Left lung (tissue), 10 donors: Measurements from ENCODE around the gene NINJ1. TPM values are rescaled to one million over a fixed set of nuclear protein-coding genes. Genes with fewer than 3 reads are reported as not detected.

Experiments used
- ATAC-seq: fragments of 200-7000 bp; cut with Tn5 transposase; one replicate; pipeline ENCODE4 v1.9.1; 2020; ENCODE audit warnings: moderate library complexity
- DNase-seq, 4 donors: peaks; one replicate each; pipeline ENCODE4 v3.0.0-alpha.2; 2013 to 2020
- H3K27ac ChIP-seq, 2 donors: fragments of 200-600 bp; sonication (generic) in 1 of 2; one replicate each; pipeline versions ENCODE4 v1.5.0 to v1.8.0; 2020 to 2021
- H3K27me3 ChIP-seq, 2 donors: fragments of 200-600 bp; sonication (generic) in 1 of 2; one replicate each; pipeline versions ENCODE4 v1.5.0 to v1.8.0; 2020 to 2021
- H3K36me3 ChIP-seq, 2 donors: fragments of 200-600 bp; sonication (generic) in 1 of 2; one replicate each; pipeline versions ENCODE4 v1.5.0 to v1.8.0; 2020 to 2021
- H3K4me1 ChIP-seq, 2 donors: fragments of 200-600 bp; one replicate each; pipeline ENCODE4 v1.8.0; 2021
- H3K4me3 ChIP-seq, 2 donors: fragments of 200-600 bp; sonication (generic) in 1 of 2; one replicate each; pipeline versions ENCODE4 v1.5.0 to v1.8.0; 2020 to 2021; ENCODE audit warnings: mild to moderate bottlenecking in 1 of 2
- H3K9me3 ChIP-seq, 2 donors: fragments of 200-600 bp; sonication (generic) in 1 of 2; one replicate each; pipeline versions ENCODE4 v1.5.0 to v1.8.0; 2020 to 2021
- intact Hi-C, 2 donors: fragments of 100-400 bp; cut with DNase I; formaldehyde crosslinking; loops; one replicate each; pipeline versions ENCODE4 v1.11.2 to v1.14.2; 2022
- polyA plus RNA-seq, 6 donors: library from polyadenylated mRNA; unstranded; fragments of 120-200 nt; gene quantifications; one replicate each; pipeline ENCODE4 v1.2.1, GENCODE V29; 2013; ENCODE audit not compliant: insufficient read length in 6 of 6
- total RNA-seq, 2 donors: library from RNA; stranded (reverse); fragmentation: NEBNext Ultra II Directional; extraction: Animal tissue kit (Norgen Biotek cat#: 25700); gene quantifications; one replicate each; pipeline ENCODE4 v1.2.1, GENCODE V29; 2021
- TF ChIP-seq, protein P1 (sequence below), 2 donors: fragments of 200-600 bp; sonication (generic) in 1 of 2; IDR thresholded peaks; one replicate each; pipeline versions ENCODE4 v1.5.0 to v1.8.0; 2021; ENCODE audit warnings: antibody characterized with exemption in 2 of 2
- donor health status: DM: no; HTN: yes; CAD: no.
- donor health status: DM: no; HTN: no; CAD: no.

Gene NINJ1
- total and polyA plus RNA-seq, 8 donors, result 29.8 to 83.5 (median 37.8) TPM

DNA sequence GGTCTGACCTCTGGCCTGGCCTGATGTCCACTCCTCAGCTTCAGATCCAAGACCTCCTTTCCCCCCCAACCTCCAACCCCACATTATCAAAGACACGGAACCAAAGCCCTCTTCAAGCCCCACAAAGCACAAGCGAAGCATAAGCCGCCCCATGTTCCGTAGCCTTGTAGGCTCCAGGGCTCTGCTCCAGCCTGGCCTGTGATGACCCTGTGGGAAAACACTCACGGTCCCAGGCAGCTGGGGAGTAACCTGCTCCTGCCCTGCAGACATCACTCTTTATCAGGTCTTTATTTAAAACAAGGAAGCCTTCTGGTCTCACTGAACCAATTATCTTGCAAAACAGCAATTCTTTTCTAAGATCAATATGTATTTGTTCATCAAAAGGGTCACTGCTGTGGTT, 34.5 kb upstream of the NINJ1 start:
- ATAC-seq (no peak), DNase-seq (no peak)
- intact Hi-C loops, result no loop called here
- Histone ChIP-seq H3K4me3 (no peak overlapping the region), H3K27ac (no peak overlapping the region), H3K36me3 (no peaks in the 10 kb centered on the region), H3K27me3 (no peaks in the 10 kb centered on the region), H3K4me1 (no peaks in the 10 kb centered on the region), H3K9me3 (no peaks in the 10 kb centered on the region)
- TF ChIP-seq, protein P1, sequence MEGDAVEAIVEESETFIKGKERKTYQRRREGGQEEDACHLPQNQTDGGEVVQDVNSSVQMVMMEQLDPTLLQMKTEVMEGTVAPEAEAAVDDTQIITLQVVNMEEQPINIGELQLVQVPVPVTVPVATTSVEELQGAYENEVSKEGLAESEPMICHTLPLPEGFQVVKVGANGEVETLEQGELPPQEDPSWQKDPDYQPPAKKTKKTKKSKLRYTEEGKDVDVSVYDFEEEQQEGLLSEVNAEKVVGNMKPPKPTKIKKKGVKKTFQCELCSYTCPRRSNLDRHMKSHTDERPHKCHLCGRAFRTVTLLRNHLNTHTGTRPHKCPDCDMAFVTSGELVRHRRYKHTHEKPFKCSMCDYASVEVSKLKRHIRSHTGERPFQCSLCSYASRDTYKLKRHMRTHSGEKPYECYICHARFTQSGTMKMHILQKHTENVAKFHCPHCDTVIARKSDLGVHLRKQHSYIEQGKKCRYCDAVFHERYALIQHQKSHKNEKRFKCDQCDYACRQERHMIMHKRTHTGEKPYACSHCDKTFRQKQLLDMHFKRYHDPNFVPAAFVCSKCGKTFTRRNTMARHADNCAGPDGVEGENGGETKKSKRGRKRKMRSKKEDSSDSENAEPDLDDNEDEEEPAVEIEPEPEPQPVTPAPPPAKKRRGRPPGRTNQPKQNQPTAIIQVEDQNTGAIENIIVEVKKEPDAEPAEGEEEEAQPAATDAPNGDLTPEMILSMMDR (IDR thresholded peaks at IDR 0.05), result no peak

DNA sequence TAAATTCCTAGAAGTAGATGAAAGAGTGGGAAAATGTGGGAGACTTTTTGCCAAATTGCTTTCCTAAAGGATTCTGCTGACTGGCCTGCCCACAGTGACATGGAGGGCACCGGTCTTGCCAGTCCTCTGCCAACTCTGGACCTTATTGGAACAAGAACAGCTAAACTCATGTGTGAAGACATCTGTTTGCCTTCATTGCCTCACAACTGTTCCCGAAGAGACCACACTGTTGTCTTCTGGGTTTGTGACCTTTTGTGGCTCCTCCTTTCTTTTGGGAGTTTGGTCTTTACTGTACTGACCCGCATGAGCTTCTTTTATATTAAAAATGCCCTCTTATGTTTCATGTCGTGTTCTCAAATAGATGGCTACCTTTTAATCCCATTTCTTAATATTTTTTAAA, 33.8 kb upstream of the NINJ1 start:
- intact Hi-C loops, result no loop called here
- H3K36me3 ChIP-seq, result no peaks in the 10 kb centered on the region
- TF ChIP-seq, protein P1 (IDR thresholded peaks at IDR 0.05), result no peak
- no peak overlapping the region for H3K27ac ChIP-seq
- H3K9me3 ChIP-seq, result no peaks in the 10 kb centered on the region
- H3K4me3 ChIP-seq, result no peak overlapping the region
- DNase-seq (no peak), ATAC-seq (no peak)
- H3K4me1 ChIP-seq, result no peaks in the 10 kb centered on the region
- no peaks in the 10 kb centered on the region for H3K27me3 ChIP-seq

DNA sequence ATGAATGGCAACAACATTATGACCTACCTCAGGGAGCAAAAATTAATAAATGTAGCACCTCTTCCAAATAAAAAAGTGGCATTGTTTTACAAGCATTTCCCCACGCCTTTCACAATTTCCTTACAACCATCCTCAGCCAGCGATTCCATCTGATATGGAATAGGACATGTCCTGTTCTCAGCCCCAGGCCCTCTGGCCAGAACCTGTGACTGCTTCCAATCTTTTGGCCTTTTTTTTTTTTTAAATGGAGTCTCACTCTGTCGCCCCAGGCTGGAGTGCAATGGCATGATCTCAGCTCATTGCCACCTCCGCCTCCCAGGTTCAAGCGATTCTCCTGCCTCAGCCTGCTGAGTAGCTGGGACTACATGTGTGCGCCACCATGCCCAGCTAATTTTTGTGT, 33.1 kb upstream of the NINJ1 start:
- H3K4me1 ChIP-seq, result no peaks in the 10 kb centered on the region
- no peak for DNase-seq
- no peak for ATAC-seq
- TF ChIP-seq, protein P1 (IDR thresholded peaks at IDR 0.05), result no peak
- intact Hi-C loops, result no loop called here
- H3K4me3 ChIP-seq, result no peak overlapping the region
- no peaks in the 10 kb centered on the region for H3K9me3 ChIP-seq
- no peak overlapping the region for H3K27ac ChIP-seq
- H3K27me3 ChIP-seq, result no peaks in the 10 kb centered on the region
- H3K36me3 ChIP-seq, result no peaks in the 10 kb centered on the region

DNA sequence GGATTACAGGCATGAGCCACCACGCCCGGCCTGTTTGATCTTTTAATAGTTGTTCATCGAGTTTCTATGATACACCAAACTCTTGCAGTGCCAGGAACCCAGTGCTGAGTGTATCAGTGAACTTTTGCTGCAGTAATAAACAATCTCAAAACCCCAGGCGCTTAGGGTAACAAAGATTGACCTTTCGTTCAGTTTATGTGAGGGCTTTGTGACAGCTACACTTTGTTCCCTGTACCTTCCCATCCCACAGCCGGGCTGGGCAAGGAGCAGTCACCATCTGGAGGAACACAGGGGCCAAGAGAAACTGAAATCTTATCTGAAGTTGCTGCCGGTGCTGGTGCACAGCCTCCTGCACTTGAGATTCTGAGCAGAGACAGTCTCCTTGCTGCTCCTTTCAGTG, 32.6 kb upstream of the NINJ1 start:
- intact Hi-C loops, result no loop called here

DNA sequence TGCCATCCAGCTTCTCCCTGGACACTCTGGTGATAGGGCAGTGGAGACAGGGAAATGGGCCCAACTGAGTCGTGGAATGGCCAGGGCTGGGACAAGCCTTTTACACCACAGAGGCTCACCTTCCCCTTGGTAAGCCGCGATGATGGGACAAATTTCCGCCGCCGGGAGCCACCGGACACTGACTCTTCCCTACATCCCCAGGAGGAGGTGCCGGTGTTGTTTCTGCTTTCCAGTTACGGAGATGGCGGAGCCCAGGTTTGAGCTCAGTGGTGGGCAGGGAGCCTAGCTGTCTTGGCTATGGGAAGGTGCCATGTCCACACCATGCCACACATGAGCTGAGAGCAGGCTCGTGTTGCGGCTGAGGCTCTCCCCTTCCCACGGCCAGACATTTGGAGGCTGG, 30.0 kb upstream of the NINJ1 start:
- no peaks in the 10 kb centered on the region for H3K36me3 ChIP-seq
- TF ChIP-seq, protein P1 (IDR thresholded peaks at IDR 0.05), result no peak
- H3K9me3 ChIP-seq, result no peaks in the 10 kb centered on the region
- H3K4me1 ChIP-seq, result peaks cover 0 to 10% of the 10 kb centered on the region in 2 donors
- H3K27ac ChIP-seq, result no peak overlapping the region
- no peaks in the 10 kb centered on the region for H3K27me3 ChIP-seq
- ATAC-seq (no peak), DNase-seq (no peak)
- H3K4me3 ChIP-seq, result no peak overlapping the region
- intact Hi-C loops, result loop anchor here in 1 of 2 donors (5.0 kb wide), 1 partner anchor 143 kb away; no protein-coding TSS in a partner anchor

More for the DNA sequence above, 32.6 kb upstream of the NINJ1 start:
- H3K27me3 ChIP-seq, result no peaks in the 10 kb centered on the region
- ATAC-seq (no peak), DNase-seq (no peak)
- H3K4me1 ChIP-seq, result no peaks in the 10 kb centered on the region
- no peak overlapping the region for H3K27ac ChIP-seq
- H3K9me3 ChIP-seq, result no peaks in the 10 kb centered on the region
- no peak overlapping the region for H3K4me3 ChIP-seq
- TF ChIP-seq, protein P1 (IDR thresholded peaks at IDR 0.05), result no peak
- no peaks in the 10 kb centered on the region for H3K36me3 ChIP-seq
